Choroid plexus epithelial cell (primary cell): ENCODE results near the gene KASH5.

ENCODE experiments used
- DNase-seq: peaks from one replicate; pipeline ENCODE4 v3.0.0-alpha.2; 2010; ENCODE audit warnings: low read depth
- H3K4me3 ChIP-seq: 2 replicates; pipeline ENCODE4 v1.5.1; 2011; ENCODE audit warnings: low read depth, mild to moderate bottlenecking, control low read depth, low read length, moderate library complexity
- TF ChIP-seq, protein P1 (sequence below): conservative IDR thresholded peaks from 2 replicates; pipeline ENCODE4 v1.5.1; 2011; ENCODE audit warnings: low read depth, mild to moderate bottlenecking, control low read depth, inconsistent platforms, low read length, moderate library complexity

The KASH5 gene

DNA sequence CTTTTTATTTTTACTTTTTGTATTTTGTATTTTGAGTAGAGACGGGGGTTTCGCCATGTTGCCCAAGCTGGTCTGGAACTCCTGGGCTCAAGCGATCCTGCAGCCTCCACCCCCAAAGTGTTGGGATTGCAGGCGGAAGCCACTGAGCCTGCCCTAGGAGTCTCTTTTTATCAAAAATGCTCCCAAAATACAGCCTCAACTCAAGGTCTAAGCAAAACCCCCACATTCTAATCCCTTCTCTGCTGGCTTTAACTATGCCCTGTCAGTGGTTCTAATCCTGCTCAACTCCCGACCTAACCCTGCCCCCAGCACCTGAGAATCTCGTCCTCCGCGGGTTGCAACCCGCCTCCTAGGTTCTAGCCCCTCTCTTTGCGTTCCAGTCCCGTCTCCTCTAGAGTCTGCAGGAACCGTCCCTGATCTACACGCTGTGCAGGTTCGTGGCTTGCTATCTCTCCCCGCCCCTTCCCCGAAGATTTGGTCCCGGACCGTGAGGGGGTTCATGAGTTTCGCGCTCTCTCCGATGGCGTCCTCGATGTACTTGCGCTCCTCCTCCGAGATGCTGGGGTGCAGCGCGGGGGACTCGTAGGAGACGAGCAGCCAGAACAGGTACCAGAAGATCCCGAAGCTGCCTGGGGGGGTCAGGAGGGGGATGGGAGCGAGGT, 45.3 kb downstream of the KASH5 start:
- H3K4me3 ChIP-seq = no peak overlapping the region
- TF ChIP-seq, protein P1, sequence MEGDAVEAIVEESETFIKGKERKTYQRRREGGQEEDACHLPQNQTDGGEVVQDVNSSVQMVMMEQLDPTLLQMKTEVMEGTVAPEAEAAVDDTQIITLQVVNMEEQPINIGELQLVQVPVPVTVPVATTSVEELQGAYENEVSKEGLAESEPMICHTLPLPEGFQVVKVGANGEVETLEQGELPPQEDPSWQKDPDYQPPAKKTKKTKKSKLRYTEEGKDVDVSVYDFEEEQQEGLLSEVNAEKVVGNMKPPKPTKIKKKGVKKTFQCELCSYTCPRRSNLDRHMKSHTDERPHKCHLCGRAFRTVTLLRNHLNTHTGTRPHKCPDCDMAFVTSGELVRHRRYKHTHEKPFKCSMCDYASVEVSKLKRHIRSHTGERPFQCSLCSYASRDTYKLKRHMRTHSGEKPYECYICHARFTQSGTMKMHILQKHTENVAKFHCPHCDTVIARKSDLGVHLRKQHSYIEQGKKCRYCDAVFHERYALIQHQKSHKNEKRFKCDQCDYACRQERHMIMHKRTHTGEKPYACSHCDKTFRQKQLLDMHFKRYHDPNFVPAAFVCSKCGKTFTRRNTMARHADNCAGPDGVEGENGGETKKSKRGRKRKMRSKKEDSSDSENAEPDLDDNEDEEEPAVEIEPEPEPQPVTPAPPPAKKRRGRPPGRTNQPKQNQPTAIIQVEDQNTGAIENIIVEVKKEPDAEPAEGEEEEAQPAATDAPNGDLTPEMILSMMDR = no peak
- no peak for DNase-seq

DNA sequence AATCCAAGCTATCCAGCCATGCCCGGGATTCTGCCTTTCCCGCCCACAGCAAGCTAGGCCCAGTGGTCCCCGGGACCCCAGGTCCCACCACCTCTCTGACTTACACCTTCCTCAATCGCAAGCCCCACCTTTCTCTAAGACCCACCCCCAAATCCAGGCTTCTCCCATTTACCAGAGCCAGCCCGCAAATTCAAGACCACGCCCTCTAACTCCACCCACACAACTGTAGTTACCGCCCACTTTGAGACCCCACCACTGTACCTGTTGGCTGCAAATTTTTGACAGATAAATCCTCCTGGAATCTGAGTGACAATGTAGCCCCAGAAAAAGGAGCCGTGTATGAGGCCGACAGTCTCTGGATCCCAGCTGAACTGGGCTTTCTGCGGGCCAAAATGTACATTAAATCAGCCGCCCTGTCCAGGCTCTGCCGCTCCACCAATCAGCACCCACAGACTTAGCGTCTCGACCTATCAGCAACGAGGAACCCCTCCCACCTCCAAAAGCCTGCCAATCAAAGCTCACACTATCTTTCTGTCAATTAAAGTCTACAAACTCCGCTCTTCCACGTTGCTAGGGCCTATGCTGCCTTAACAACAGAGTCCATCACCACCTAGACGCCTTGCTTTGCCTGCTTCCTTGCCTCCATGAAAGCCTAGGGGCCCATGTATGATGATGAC, 47.0 kb downstream of the KASH5 start:
- TF ChIP-seq, protein P1 = no peak
- no peak for DNase-seq

DNA sequence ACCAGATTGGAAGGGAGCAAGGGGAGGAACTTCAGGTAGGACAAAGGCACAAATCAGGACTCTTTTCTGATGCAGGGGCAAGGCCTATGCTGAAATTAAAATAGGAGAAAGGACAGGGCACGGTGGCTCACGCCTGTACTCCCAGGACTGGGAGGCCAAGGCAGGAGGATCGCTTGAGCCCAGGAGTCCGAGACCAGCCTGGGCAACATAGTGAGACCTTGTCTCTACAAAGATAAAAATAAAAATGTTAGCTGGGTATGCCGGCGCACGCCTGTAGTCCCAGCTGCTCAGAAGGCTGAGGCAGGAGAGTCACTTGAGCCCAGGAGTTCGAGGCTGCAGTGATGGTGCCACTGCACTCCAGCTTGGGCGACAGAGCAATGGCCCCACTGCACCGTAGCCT, 47.6 kb downstream of the KASH5 start:
- no peak for DNase-seq
- H3K4me3 ChIP-seq = no peak overlapping the region
- TF ChIP-seq, protein P1 = no peak

More for the DNA sequence above, 47.0 kb downstream of the KASH5 start:
- H3K4me3 ChIP-seq = no peak overlapping the region

DNA sequence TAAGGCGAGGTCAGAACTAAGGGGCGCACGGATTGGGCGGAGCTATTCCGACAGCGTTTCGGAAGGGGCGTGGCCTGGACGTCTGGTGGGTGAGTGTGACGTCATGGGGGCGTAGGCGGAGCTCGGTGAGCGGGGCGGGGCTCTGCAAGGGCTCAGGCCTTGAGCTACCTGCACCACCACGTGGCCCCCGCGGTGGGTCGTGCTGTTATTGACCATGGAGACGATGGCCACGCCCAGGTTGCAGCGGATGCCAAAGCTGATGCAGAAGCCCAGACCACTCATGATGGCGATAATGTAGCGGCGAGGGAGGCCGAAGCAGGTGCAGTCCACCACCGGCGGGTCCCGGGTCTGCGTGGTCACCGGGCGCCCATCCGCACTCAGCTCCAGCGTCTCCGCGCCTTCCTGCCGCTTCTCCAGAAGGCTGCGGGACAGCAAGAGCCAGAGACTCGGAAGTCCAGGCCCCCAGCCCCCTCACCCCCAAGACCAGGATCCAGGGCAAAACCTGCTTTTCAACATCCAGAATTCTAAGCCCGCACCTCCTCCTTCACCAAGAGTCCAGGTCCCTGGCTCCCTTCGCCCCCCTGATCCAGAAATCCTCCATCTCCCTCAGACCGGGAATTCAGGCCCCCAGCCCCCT, 48.5 kb downstream of the KASH5 start:
- no peak for DNase-seq
- TF ChIP-seq, protein P1 = no peak
- no peak overlapping the region for H3K4me3 ChIP-seq

DNA sequence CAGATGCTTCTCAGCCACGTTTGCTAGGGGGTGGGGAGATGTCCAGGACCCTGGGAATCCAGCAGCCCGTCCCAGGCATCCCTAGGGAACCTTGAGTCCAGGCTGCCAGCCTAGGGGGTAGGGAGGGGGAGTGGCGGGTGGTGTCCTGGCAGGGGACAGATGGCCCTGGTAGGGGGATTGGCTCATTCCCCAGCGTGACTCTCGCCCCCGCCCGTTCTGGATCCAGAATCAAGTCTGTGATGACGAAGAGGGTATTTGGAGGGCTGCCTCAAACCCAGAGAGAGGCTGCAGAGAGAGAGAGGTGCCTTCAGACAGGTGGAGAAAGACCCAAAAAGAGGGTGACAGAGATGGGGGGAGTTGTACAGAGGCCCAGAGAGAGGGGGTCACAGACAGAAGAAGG, 49.2 kb downstream of the KASH5 start:
- DNase-seq = no peak
- no peak overlapping the region for H3K4me3 ChIP-seq
- TF ChIP-seq, protein P1 = no peak

DNA sequence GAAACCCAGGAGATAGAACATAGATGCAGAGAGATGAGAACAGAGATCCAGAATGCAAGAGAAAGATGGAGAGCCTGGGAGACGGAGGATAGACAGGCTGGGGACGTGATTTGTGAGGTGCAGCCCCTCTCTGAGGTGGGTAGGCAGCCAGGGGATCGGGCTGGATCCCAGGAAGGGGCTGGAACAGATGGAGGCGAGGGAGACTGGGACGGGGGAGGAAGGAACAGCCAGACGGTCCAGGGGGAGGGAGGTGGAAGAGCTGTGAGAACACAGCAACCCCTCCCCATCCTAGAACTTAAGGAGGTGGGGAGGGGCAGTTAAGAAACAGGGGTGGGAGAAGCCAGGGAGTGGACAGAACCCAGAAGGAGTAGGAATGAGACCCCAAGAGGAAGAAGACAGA, 50.2 kb downstream of the KASH5 start:
- no peak overlapping the region for H3K4me3 ChIP-seq
- DNase-seq = no peak
- TF ChIP-seq, protein P1 = no peak
